K562 treated with DMSO at 1 percent for 12 hours (cell line): ENCODE measurements around the gene HNRNPK. TPM values are rescaled to one million over a fixed set of nuclear protein-coding genes. Genes with fewer than 3 reads are reported as not detected.

Experiments used
- total RNA-seq: library from RNA; unstranded; fragments of 300-600 nt; gene quantifications from 2 replicates; pipeline ENCODE4 v1.2.3, GENCODE V29; 2022; ENCODE audit not compliant: insufficient read depth

The HNRNPK gene
- 192 and 391 TPM in 2 replicates for total RNA-seq

DNA sequence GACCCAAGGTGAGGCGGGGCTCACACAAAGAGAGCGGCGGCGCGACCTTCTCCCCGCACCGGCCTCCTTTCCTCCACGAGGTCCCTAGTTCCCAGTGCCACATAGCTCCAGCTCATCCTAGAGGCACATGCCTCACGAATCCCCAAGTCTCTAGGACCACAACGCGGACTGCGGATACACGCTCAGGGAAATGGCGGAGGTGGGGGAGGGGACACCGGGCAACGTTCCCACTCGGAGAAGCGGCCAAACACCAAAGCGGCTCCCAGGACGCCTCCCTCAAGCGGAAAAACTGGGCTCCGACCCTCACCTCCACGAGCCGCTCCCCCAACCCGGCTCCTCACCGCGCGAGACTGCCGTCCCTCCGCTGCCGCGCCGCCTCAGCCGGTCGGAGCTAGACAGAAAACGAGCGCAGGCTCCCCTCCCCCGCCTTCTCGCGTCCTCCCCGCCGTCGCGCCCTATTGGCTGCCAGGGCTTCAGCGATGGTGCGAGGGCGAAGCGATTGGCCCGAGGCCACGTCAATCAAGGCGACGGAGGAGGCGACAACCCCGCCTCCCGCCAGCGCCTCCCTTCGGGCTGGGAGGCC, at the start of gene HNRNPK:
TSS of gene HNRNPK (minus strand) at position 404 of the 583 bp plus-strand sequence. CDS start 1,963 bp downstream, outside the sequence.

DNA sequence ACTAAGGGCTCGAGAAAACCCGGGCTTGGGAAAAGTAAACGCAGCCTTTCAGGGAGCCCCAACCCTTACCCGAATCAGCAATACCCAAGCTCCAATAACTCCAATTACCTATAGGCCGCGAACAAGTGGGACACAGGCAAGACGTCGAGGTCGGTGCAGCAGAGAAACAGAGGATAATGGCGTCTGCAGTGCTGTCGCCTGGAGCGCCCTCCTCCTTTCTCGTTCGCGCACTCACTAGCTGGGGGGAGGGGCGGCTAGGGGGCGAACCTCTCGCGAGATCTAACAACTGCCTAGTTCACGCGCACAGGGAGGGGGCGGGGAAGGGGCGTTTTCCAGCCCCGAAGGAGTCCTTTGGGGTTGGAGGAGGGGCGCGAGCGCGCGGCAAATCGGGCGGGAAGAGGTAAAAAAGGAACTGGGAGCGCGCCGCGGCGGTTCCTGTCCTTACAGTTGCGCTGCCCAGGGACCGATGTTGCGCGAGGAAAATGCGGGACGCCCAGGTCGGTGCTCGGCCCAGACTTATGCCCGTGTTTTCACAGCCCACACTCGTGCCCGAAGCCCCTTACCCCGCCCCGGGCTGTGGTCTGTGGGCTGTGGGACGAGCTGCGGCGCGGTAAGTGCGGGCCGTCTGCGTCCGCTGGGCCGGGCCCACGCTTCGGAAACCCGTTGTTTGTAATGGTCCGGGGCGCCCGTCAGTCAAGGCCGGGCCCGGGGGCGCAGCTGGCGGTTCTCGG, 545 bp upstream of the HNRNPK start, which contains the start of gene RMI1:
TSS of gene RMI1 (plus strand) at position 411 of the 731 bp plus-strand sequence. CDS start 20,182 bp downstream, outside the sequence.

DNA sequence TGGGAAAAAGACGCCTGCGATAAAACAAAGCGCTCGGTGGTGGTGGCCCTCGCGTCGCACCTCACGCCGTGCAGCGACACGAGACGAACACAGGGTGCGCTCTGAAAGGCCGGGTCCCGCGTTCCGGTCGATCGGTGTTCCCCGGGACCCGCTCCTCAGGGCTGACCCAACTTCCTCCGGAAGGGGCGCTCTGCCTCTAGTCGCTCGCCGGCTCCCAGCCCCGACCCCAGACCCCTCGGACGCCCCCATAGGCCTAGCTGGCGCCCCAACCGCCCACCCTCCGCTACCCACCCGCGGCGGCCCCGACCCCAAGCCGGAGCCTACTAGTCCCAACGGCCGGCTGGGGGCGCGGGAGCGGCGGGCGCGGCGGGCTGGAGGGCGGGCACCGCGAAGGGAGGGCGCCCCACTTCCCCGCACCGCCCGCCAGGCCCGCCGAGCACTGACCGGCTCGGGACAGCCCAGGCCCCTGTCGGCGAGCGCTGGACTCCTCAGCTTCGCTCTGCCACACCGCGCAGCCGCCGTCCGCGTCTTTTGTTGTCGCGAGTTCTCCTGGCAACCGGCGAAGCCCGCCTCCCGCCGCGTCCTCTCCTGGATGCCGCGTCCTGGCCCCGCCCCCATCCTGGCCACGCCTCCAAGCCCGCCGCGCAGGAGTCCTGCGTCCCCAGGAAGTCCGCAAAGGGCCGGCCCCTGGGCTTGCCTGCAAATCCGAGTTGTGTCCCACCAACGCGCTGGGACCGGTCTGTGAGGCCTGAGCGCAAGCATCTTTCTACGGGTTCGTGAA, 58.9 kb downstream of the HNRNPK start, which contains the start of gene KIF27:
TSS of gene KIF27 (minus strand) at position 506 of the 781 bp plus-strand sequence. CDS start 5,841 bp downstream, outside the sequence.

Other genes with a start within 250 kb of the HNRNPK start
- 6.0 and 9.4 TPM in 2 replicates for gene GKAP1, start 162.4 kb downstream of the HNRNPK start, total RNA-seq
- 0.23 and 1.3 TPM in 2 replicates for gene KIF27, start 58.8 kb downstream of the HNRNPK start, total RNA-seq
- 3.7 and 11.3 TPM in 2 replicates for gene RMI1, start 590 bp upstream of the HNRNPK start, total RNA-seq